ENCODE results near the gene GATAD2B.
"Not testable (repeated sequence)": the region's sequence is repeated elsewhere in the genome, so short reads cannot be mapped to it uniquely, and the experiment has no call there.

The GATAD2B gene

DNA sequence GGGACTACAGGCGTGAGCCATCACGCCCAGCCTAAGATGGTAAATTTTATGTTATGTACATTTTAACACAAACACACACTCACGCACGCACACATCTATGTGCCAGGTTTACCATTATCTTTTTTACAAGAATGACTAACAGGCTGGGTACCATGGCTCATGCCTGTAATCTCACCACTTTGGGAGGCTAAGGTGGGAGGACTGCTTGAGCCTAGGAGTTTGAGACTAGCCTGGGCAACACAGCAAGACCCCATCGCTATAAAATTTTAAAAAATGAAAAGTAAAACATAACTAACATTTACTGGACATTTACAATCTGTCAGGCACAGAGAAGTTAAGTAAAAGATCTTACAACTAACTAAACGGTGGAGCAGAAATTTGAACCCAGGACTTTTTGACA, 14.7 kb downstream of the GATAD2B start:
- no peaks in the 10 kb centered on the region for H3K9me3 ChIP-seq
- H3K27me3 ChIP-seq (ENCODE audit: low read depth): no peaks in the 10 kb centered on the region
- no peak for DNase-seq (ENCODE audit: low spot score in 2 of 2)
- peaks cover 7% of the 10 kb centered on the region; the same call in 1 of the 2 replicates for H3K36me3 ChIP-seq (replicated peaks)
- in situ Hi-C loops (cut with MboI; ENCODE audit: low sequenced_read_pairs): no loop called here
- no peaks in the 10 kb centered on the region; the same call in 1 of the 2 replicates for H3K4me1 ChIP-seq
- no peak overlapping the region for H3K4me3 ChIP-seq

GRCh38 chr1:153907134-153907533, 15.6 kb downstream of the GATAD2B start:
- Histone ChIP-seq H3K4me3 (no peak overlapping the region), H3K9me3 (no peaks in the 10 kb centered on the region)
- in situ Hi-C loops (cut with MboI; ENCODE audit: low sequenced_read_pairs): no loop called here

GRCh38 chr1:153906396-153906795, 16.4 kb downstream of the GATAD2B start:
- Histone ChIP-seq H3K4me3 (no peak overlapping the region), H3K4me1 (no peaks in the 10 kb centered on the region; the same call in 1 of the 2 replicates), H3K36me3 (replicated peaks) (peaks cover 7% of the 10 kb centered on the region; the same call in 1 of the 2 replicates), H3K27me3 (ENCODE audit: low read depth) (no peaks in the 10 kb centered on the region), H3K9me3 (no peaks in the 10 kb centered on the region)
- in situ Hi-C loops (cut with MboI; ENCODE audit: low sequenced_read_pairs): no loop called here
- DNase-seq (ENCODE audit: low spot score in 2 of 2): no peak

More at GRCh38 chr1:153907134-153907533, 15.6 kb downstream of the GATAD2B start:
- Histone ChIP-seq H3K36me3 (replicated peaks) (peaks cover 7% of the 10 kb centered on the region; the same call in 1 of the 2 replicates), H3K4me1 (no peaks in the 10 kb centered on the region; the same call in 1 of the 2 replicates), H3K27me3 (ENCODE audit: low read depth) (no peaks in the 10 kb centered on the region)
- DNase-seq (ENCODE audit: low spot score in 2 of 2): no peak

DNA sequence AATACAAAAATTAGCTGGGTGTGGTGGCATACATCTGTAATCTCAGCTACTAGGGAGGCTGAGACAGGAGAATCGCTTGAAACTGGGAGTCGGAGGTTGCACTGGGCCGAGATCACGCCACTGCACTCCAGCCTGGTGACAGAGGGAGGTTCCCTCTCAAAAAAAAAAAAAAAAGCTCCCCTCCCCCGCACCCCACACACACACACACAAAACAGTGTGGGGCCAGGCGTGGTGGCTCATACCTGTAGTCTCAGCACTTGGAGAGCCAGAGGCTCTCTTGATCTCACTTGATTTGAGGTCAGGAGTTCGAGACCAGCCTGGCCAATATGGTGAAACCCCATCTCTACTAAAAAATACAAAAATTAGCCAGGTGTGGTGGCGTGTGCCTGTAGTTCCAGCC, 16.9 kb downstream of the GATAD2B start:
- H3K36me3 ChIP-seq (replicated peaks); in situ Hi-C loops (cut with MboI; ENCODE audit: low sequenced_read_pairs); H3K27me3 ChIP-seq (ENCODE audit: low read depth); DNase-seq (ENCODE audit: low spot score in 2 of 2); H3K4me1 ChIP-seq; H3K4me3 ChIP-seq; H3K9me3 ChIP-seq: not testable (repeated sequence)

DNA sequence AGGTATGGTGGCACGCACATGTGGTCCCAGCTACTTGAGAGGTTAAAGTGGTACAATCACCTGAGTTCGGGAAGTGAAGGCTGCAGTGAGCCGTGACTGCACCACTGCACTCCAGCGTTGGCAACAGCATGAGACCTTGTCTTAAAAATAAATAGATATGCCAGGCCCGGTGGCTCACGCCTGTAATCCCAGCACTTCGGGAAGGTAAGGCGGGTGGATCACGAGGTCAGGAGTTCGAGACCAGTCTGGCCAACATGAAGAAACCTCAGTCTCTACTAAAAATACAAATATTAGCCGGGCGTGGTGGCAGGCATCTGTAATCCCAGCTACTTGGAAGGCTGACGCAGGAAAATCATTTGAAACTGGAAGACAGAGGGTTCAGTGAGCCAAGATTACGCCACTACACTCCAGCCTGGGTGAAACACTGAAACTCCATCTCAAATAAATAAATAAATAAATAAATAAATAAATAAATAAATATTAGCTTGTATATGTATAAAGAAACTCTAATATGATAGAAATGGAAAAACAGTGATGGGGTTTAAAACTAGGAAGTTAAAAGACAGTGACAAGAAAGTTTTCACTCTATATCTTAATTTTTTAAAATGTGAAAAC, 18.8 kb downstream of the GATAD2B start:
- H3K27me3 ChIP-seq (ENCODE audit: low read depth): no peaks in the 10 kb centered on the region
- no peak for DNase-seq (ENCODE audit: low spot score in 2 of 2)
- in situ Hi-C loops (cut with MboI; ENCODE audit: low sequenced_read_pairs): no loop called here
- H3K9me3 ChIP-seq: no peaks in the 10 kb centered on the region
- H3K4me1 ChIP-seq: peaks cover 8% of the 10 kb centered on the region
- H3K4me3 ChIP-seq: no peak overlapping the region
- H3K36me3 ChIP-seq (replicated peaks): peaks cover 7% of the 10 kb centered on the region; the same call in 1 of the 2 replicates

- H3K9me3 ChIP-seq: no peaks in the 10 kb centered on the region
- no peak overlapping the region for H3K4me3 ChIP-seq
- in situ Hi-C loops (cut with MboI; ENCODE audit: low sequenced_read_pairs): no loop called here
These were observed 23.3 kb downstream of the GATAD2B start for GRCh38 chr1:153899509-153899908.

GRCh38 chr1:153895866-153896265, 26.9 kb downstream of the GATAD2B start:
- H3K4me3 ChIP-seq; H3K36me3 ChIP-seq (replicated peaks); in situ Hi-C loops (cut with MboI; ENCODE audit: low sequenced_read_pairs); H3K27me3 ChIP-seq (ENCODE audit: low read depth); DNase-seq (ENCODE audit: low spot score in 2 of 2); H3K9me3 ChIP-seq: not testable (repeated sequence)
- peaks cover 10% of the 10 kb centered on the region for H3K4me1 ChIP-seq

More at GRCh38 chr1:153899509-153899908, 23.3 kb downstream of the GATAD2B start:
- H3K4me1 ChIP-seq: peaks cover 10% of the 10 kb centered on the region
- H3K36me3 ChIP-seq (replicated peaks): peaks cover 9% of the 10 kb centered on the region
- H3K27me3 ChIP-seq (ENCODE audit: low read depth): no peaks in the 10 kb centered on the region
- DNase-seq (ENCODE audit: low spot score in 2 of 2): peak in 1 of 2 experiments; percentile 73

- H3K9me3 ChIP-seq; H3K4me3 ChIP-seq; DNase-seq (ENCODE audit: low spot score in 2 of 2); in situ Hi-C loops (cut with MboI; ENCODE audit: low sequenced_read_pairs); H3K27me3 ChIP-seq (ENCODE audit: low read depth); H3K4me1 ChIP-seq; H3K36me3 ChIP-seq (replicated peaks): not testable (repeated sequence)
These were observed 31.7 kb downstream of the GATAD2B start for GRCh38 chr1:153891042-153891441.

- H3K4me3 ChIP-seq: no peak overlapping the region
- DNase-seq (ENCODE audit: low spot score in 2 of 2): no peak
- H3K36me3 ChIP-seq (replicated peaks): no peaks in the 10 kb centered on the region; the same call in 1 of the 2 replicates
- H3K4me1 ChIP-seq: peaks cover 5% of the 10 kb centered on the region
- in situ Hi-C loops (cut with MboI; ENCODE audit: low sequenced_read_pairs): no loop called here
- no peaks in the 10 kb centered on the region for H3K27me3 ChIP-seq (ENCODE audit: low read depth)
- H3K9me3 ChIP-seq: no peaks in the 10 kb centered on the region
These were observed 34.2 kb downstream of the GATAD2B start for GRCh38 chr1:153888533-153888932.

- Histone ChIP-seq H3K9me3 (no peaks in the 10 kb centered on the region), H3K27me3 (ENCODE audit: low read depth) (no peaks in the 10 kb centered on the region), H3K36me3 (replicated peaks) (no peaks in the 10 kb centered on the region), H3K4me1 (peaks cover 27% of the 10 kb centered on the region), H3K4me3 (no peak overlapping the region)
- no peak for DNase-seq (ENCODE audit: low spot score in 2 of 2)
- in situ Hi-C loops (cut with MboI; ENCODE audit: low sequenced_read_pairs): no loop called here
These were observed 36.6 kb downstream of the GATAD2B start for GRCh38 chr1:153886127-153886526.

DNA sequence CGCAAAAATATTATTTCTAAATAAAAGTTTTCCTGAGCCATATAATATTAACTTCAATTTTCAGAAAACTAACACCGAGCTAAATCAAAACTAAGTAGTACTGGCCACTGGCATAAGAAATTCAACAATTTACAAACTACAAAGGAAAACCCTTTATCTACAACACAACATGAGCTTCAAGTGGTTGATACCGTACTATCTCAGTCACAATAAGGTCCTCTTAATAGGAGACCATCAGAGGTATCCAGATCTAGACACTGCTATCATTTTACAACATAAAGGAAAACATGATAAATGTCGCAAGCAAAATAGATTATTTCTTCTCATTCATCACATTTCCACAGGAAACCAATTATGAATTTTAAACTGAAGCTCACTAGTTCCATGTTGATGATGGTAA, 39.5 kb downstream of the GATAD2B start:
- H3K4me3 ChIP-seq: no peak overlapping the region

DNA sequence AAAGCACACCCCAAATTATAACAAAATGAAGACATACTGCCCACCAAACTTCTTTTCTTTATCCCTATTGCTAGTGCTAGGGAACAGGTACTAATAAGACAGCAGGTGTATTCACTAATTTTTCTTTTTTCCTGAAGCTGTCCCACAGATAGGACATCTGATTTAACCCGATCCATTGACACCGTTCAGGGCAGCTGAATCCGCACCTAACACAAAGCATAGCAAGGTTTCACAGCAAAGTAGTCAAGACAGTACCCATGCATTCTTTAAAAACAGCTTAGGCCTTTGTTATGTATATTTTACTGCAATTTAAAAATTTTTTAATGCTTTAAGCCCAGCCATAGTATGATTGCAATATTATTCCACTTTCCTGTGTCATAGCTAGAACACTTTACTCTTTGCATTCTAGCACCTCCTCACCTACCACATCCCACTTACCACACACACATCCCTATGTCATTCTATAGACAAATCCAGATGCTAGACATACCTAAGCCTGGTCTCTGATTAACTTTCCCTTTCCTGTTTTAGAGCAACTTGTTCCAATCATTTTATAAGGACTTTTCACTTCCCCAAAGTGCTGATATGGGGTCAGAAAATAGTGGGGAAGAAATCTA, 40.4 kb downstream of the GATAD2B start:
- Histone ChIP-seq H3K4me3 (peak overlapping the region; percentile 5), H3K9me3 (no peaks in the 10 kb centered on the region), H3K4me1 (peaks cover 34% of the 10 kb centered on the region), H3K27me3 (ENCODE audit: low read depth) (no peaks in the 10 kb centered on the region), H3K36me3 (replicated peaks) (no peaks in the 10 kb centered on the region)
- in situ Hi-C loops (cut with MboI; ENCODE audit: low sequenced_read_pairs): no loop called here
- peak in 1 of 2 experiments; percentile 47 for DNase-seq (ENCODE audit: low spot score in 2 of 2)

More for the DNA sequence above, 39.5 kb downstream of the GATAD2B start:
- no peak for DNase-seq (ENCODE audit: low spot score in 2 of 2)
- no peaks in the 10 kb centered on the region for H3K36me3 ChIP-seq (replicated peaks)
- H3K9me3 ChIP-seq: no peaks in the 10 kb centered on the region
- H3K4me1 ChIP-seq: peaks cover 34% of the 10 kb centered on the region
- in situ Hi-C loops (cut with MboI; ENCODE audit: low sequenced_read_pairs): no loop called here
- H3K27me3 ChIP-seq (ENCODE audit: low read depth): no peaks in the 10 kb centered on the region

- in situ Hi-C loops (cut with MboI; ENCODE audit: low sequenced_read_pairs): no loop called here
- Histone ChIP-seq H3K9me3 (no peaks in the 10 kb centered on the region), H3K36me3 (replicated peaks) (no peaks in the 10 kb centered on the region), H3K4me3 (peak overlapping the region; percentile 5), H3K4me1 (peaks cover 34% of the 10 kb centered on the region), H3K27me3 (ENCODE audit: low read depth) (no peaks in the 10 kb centered on the region)
- DNase-seq (ENCODE audit: low spot score in 2 of 2): peak; percentile 59 to 63
These were observed 41.0 kb downstream of the GATAD2B start for GRCh38 chr1:153881751-153882150.

- Histone ChIP-seq H3K36me3 (replicated peaks) (no peaks in the 10 kb centered on the region), H3K4me1 (peaks cover 31% of the 10 kb centered on the region), H3K27me3 (ENCODE audit: low read depth) (no peaks in the 10 kb centered on the region), H3K4me3 (peak overlapping the region; percentile 5; the same call in 1 of the 2 replicates), H3K9me3 (no peaks in the 10 kb centered on the region)
- peak; percentile 97 to 98 for DNase-seq (ENCODE audit: low spot score in 2 of 2)
- in situ Hi-C loops (cut with MboI; ENCODE audit: low sequenced_read_pairs): no loop called here
These were observed 41.8 kb downstream of the GATAD2B start for GRCh38 chr1:153880962-153881361.

Data from HAP-1 (cell line).